ENCODE data around the gene SCARB1.

DNA sequence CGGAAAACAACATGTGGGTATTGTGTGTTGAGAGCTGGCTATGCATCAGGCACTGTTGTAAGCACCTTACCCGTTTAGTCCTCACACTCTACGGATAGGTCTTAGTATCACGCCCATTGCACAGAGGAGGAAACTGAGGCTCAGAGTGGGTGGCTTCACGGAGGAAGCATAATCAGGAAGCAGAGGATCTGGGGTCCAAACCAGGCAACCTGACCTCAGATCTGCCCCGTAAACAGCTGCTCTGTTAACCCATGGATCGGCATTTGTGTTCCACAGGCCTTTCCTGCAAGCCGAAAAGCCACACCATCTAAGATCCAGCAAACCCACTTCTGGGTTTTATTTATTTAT is 107.9 kb downstream of the SCARB1 start:
- no peak for TF ChIP-seq EP300 (IDR thresholded peaks at IDR 0.05; ENCODE audit: borderline replicate concordance)
- TF ChIP-seq TAF1 (IDR thresholded peaks at IDR 0.05; ENCODE audit: low read depth) = no peak

Measured in Ishikawa (cell line).